Cardiac septum (tissue), 1 donor: ENCODE results near the gene ERC2. TPM values are rescaled to one million over a fixed set of nuclear protein-coding genes. Genes with fewer than 3 reads are reported as not detected.

ENCODE experiments used
- DNase-seq: peaks from one replicate; pipeline ENCODE4 v3.0.0-alpha.2; 2020; ENCODE audit warnings: low spot score
- intact Hi-C: fragments of 100-400 bp; cut with DNase I; formaldehyde crosslinking; loops from one replicate; pipeline ENCODE4 v1.14.0; 2022
- total RNA-seq: library from RNA; stranded (reverse); fragmentation: NEBNext Ultra II Directional; extraction: Animal tissue kit (Norgen Biotek cat#: 25700); gene quantifications from one replicate; pipeline ENCODE4 v1.2.1, GENCODE V29; 2021
- donor health status: DM: no; HTN: no; CAD: no.

The ERC2 gene
- total RNA-seq, 1 donor from 2014 or later: 6.2 TPM

- intact Hi-C loops: no loop called here
- no peak for DNase-seq
Measured at GRCh38 chr3:55802816-55803215, 665.5 kb downstream of the ERC2 start.

- no peak for DNase-seq
- intact Hi-C loops: no loop called here
Measured at GRCh38 chr3:55801676-55802075, 666.6 kb downstream of the ERC2 start.

- intact Hi-C loops: no loop called here
- DNase-seq: no peak
Measured at GRCh38 chr3:55801068-55801467, 667.2 kb downstream of the ERC2 start.

- intact Hi-C loops: no loop called here
- no peak for DNase-seq
Measured at GRCh38 chr3:55797775-55798174, 670.5 kb downstream of the ERC2 start.

GRCh38 chr3:55797084-55797483 is 671.2 kb downstream of the ERC2 start:
- DNase-seq: no peak

GRCh38 chr3:55796533-55796932 is 671.7 kb downstream of the ERC2 start:
- intact Hi-C loops: no loop called here
- DNase-seq: no peak

More at GRCh38 chr3:55797084-55797483, 671.2 kb downstream of the ERC2 start:
- intact Hi-C loops: no loop called here

- intact Hi-C loops: no loop called here
- DNase-seq: no peak
Measured at GRCh38 chr3:55795746-55796145, 672.5 kb downstream of the ERC2 start.

- DNase-seq: no peak
- intact Hi-C loops: no loop called here
Measured at GRCh38 chr3:55795296-55795695, 673.0 kb downstream of the ERC2 start.

- intact Hi-C loops: no loop called here
- DNase-seq: no peak
Measured at GRCh38 chr3:55792742-55793141, 675.5 kb downstream of the ERC2 start.

GRCh38 chr3:55792009-55792408 is 676.3 kb downstream of the ERC2 start:
- intact Hi-C loops: no loop called here
- no peak for DNase-seq

GRCh38 chr3:55790596-55791350 is 677.5 kb downstream of the ERC2 start:
- intact Hi-C loops: no loop called here
- no peak for DNase-seq

- no peak for DNase-seq
- intact Hi-C loops: no loop called here
Measured at GRCh38 chr3:55789516-55789915, 678.8 kb downstream of the ERC2 start.

- no peak for DNase-seq
- intact Hi-C loops: no loop called here
Measured at GRCh38 chr3:55782807-55783206, 685.5 kb downstream of the ERC2 start.

- intact Hi-C loops: no loop called here
- DNase-seq: no peak
Measured at GRCh38 chr3:55782351-55782750, 685.9 kb downstream of the ERC2 start.

- no peak for DNase-seq
- intact Hi-C loops: no loop called here
Measured at GRCh38 chr3:55780913-55781312, 687.4 kb downstream of the ERC2 start.

- intact Hi-C loops: no loop called here
Measured at GRCh38 chr3:55779543-55779942, 688.7 kb downstream of the ERC2 start.

GRCh38 chr3:55775366-55776154 is 692.7 kb downstream of the ERC2 start:
- DNase-seq: no peak
- intact Hi-C loops: no loop called here

More at GRCh38 chr3:55779543-55779942, 688.7 kb downstream of the ERC2 start:
- DNase-seq: no peak

GRCh38 chr3:55774856-55775255 is 693.4 kb downstream of the ERC2 start:
- DNase-seq: no peak
- intact Hi-C loops: no loop called here

- intact Hi-C loops: no loop called here
- DNase-seq: no peak
Measured at GRCh38 chr3:55771503-55771902, 696.8 kb downstream of the ERC2 start.

- DNase-seq: no peak
- intact Hi-C loops: no loop called here
Measured at GRCh38 chr3:55770077-55770476, 698.2 kb downstream of the ERC2 start.

GRCh38 chr3:55766753-55767152 is 701.5 kb downstream of the ERC2 start:
- DNase-seq: no peak
- intact Hi-C loops: no loop called here
